NCI-H187 (cell line): ENCODE measurements around the gene FGL2.
"Not testable (repeated sequence)": the region's sequence is repeated elsewhere in the genome, so short reads cannot be mapped to it uniquely, and the experiment has no call there.

ENCODE experiments used
- DNase-seq, 2 experiments: peaks; one replicate each; lab custom pipeline; 2025; lab: John Stamatoyannopoulos, UW

FGL2 gene

DNA sequence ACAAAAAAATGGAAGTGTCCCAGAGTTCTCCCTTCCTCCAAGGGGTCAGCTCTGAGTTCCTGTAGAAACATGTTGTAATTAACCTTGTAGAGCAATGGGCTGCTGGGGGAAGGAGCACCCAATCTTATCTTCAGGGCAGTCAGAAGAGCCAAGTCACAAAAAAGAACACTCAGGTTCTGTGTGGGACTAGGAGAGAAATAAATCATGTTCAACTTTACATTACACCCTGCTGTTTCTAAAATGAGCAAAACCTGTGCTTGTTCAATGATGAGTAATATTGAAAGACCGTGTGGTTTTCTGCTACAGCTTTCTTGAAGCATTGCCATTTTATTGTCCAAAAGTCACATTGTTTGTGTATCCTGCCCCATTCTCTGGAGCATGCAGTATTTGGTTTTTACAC is 42.6 kb downstream of the FGL2 start:
- not testable (repeated sequence) for DNase-seq

DNA sequence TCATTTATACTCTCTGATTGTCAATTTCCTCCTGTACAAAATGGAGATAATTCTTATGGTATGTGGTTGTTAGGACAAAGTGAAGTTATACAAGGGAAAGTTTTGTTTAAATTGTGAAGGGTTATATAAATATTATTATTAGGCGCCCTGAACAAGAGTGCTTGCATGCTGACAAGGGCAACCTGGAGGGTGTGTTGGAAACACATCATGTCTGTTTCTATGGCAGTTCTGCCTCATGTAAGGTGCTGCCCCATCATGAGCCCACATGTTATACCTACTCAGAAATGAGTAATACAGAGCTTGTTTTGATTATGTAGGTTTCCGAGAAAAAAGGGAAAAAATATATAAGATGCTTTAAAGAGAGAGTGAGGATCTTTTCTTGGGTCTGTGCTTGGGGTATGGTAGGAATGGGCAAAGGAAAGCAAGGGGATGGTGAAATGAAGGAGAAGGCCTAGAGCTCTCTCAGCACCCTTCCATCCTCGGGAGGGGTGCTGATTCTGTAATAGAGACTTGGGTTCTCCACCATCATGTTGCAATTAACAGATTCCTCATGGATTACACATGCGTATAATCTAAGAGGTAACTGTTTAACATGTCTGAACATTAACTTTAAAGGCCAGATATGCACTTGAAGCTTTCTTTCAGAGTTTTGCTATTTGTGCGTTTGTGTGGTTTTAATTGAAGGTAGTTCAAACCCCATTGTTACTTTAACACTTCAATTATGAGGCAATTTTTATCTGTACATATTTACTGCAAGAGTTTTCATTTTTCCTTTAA is 43.8 kb downstream of the FGL2 start:
- DNase-seq, result not testable (repeated sequence)

DNA sequence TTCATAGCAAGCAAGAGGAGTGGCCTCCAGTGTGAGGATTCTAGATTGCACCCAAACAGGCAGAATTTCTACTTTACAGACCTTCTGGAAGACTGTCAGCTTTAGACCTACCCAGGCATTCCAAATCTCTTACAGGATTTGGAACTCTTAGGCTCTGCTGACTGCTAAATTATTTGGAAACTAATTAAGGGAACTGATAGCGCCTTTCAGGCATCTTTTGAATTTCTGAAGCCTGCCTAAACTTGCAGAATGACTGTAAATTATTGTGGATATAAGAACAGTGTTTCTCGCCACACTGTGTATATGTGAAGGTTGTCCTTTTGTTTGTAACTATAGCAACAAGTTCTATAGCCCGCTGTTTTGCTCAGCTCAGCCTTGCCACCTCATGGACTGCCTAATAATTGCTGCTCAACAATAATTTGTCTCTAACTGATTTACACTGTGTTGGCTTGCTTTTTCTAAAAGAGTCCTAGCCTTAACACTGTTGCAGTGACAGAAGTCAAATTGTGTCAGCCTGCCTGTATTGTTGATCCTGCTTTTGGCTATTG is 44.6 kb downstream of the FGL2 start:
- DNase-seq, result not testable (repeated sequence)

- DNase-seq, result not testable (repeated sequence)
These were observed 47.4 kb downstream of the FGL2 start for GRCh38 chr7:77152232-77152631.
